DMS 273 (cell line): ENCODE results near the gene GLYATL1.
"Not testable (repeated sequence)": the region's sequence is repeated elsewhere in the genome, so short reads cannot be mapped to it uniquely, and the experiment has no call there.

Experiments used
- DNase-seq: peaks from one replicate; lab custom pipeline; 2025; ENCODE audit not compliant: unreplicated experiment; lab: John Stamatoyannopoulos, UW

Gene GLYATL1

GRCh38 chr11:58992489-58992888 lies 53.2 kb downstream of the GLYATL1 start:
- DNase-seq, result no peak

- DNase-seq, result no peak
These were observed 54.9 kb downstream of the GLYATL1 start for GRCh38 chr11:58994171-58994570.

- no peak for DNase-seq
These were observed 59.4 kb downstream of the GLYATL1 start for GRCh38 chr11:58998480-58999290.

GRCh38 chr11:58999291-58999680 lies 60.0 kb downstream of the GLYATL1 start:
- DNase-seq, result no peak

GRCh38 chr11:59000003-59000402 lies 60.7 kb downstream of the GLYATL1 start:
- no peak for DNase-seq

GRCh38 chr11:59002006-59002405 lies 62.7 kb downstream of the GLYATL1 start:
- DNase-seq, result not testable (repeated sequence)
